Measurements from ENCODE around the gene CROCC2.

The CROCC2 gene

GRCh38 chr2:240906141-240906910 lies at the start of gene CROCC2:
CROCC2 (plus strand) TSS chr2:240906336; CDS start chr2:240906514, 178 bp downstream.
- no peak for DNase-seq (ENCODE audit: insufficient read length, low spot score)
- no peak for FAIRE-seq

GRCh38 chr2:240857039-240858008 lies 48.8 kb upstream of the CROCC2 start:
- DNase-seq (ENCODE audit: insufficient read length, low spot score) (no peak), FAIRE-seq (no peak)

- FAIRE-seq (no peak), DNase-seq (ENCODE audit: insufficient read length, low spot score) (no peak)
Measured at GRCh38 chr2:240858321-240858720, 47.8 kb upstream of the CROCC2 start.

- DNase-seq (ENCODE audit: insufficient read length, low spot score) (no peak), FAIRE-seq (no peak)
Measured at GRCh38 chr2:240858871-240859270, 47.3 kb upstream of the CROCC2 start.

GRCh38 chr2:240861547-240861946 lies 44.6 kb upstream of the CROCC2 start:
- DNase-seq (ENCODE audit: insufficient read length, low spot score), result no peak
- no peak for FAIRE-seq

- FAIRE-seq, result no peak
- no peak for DNase-seq (ENCODE audit: insufficient read length, low spot score)
Measured at GRCh38 chr2:240864475-240864874, 41.7 kb upstream of the CROCC2 start.

- FAIRE-seq, result no peak
- DNase-seq (ENCODE audit: insufficient read length, low spot score), result no peak
Measured at GRCh38 chr2:240865391-240865790, 40.7 kb upstream of the CROCC2 start.

- DNase-seq (ENCODE audit: insufficient read length, low spot score) (no peak), FAIRE-seq (no peak)
Measured at GRCh38 chr2:240868286-240869108, 37.6 kb upstream of the CROCC2 start, which contains the start of gene AGXT. AGXT (plus strand) TSS chr2:240868824; CDS start chr2:240868866, 42 bp downstream.

- no peak for FAIRE-seq
- DNase-seq (ENCODE audit: insufficient read length, low spot score), result no peak
Measured at GRCh38 chr2:240869109-240869955, 36.8 kb upstream of the CROCC2 start.

- no peak for DNase-seq (ENCODE audit: insufficient read length, low spot score)
- no peak for FAIRE-seq
Measured at GRCh38 chr2:240869956-240870875, 35.9 kb upstream of the CROCC2 start.

GRCh38 chr2:240871071-240871958 lies 34.8 kb upstream of the CROCC2 start:
- DNase-seq (ENCODE audit: insufficient read length, low spot score) (no peak), FAIRE-seq (no peak)

- no peak for DNase-seq (ENCODE audit: insufficient read length, low spot score)
- no peak for FAIRE-seq
Measured at GRCh38 chr2:240872317-240873097, 33.6 kb upstream of the CROCC2 start.

- DNase-seq (ENCODE audit: insufficient read length, low spot score) (no peak), FAIRE-seq (no peak)
Measured at GRCh38 chr2:240873098-240873788, 32.9 kb upstream of the CROCC2 start.

- FAIRE-seq, result no peak
- DNase-seq (ENCODE audit: insufficient read length, low spot score), result no peak
Measured at GRCh38 chr2:240873805-240874714, 32.1 kb upstream of the CROCC2 start.

- DNase-seq (ENCODE audit: insufficient read length, low spot score) (no peak), FAIRE-seq (no peak)
Measured at GRCh38 chr2:240874715-240875227, 31.4 kb upstream of the CROCC2 start.

Measured in GM19239 (cell line).